Measurements from ENCODE around the gene VILL. TPM values are rescaled to one million over a fixed set of nuclear protein-coding genes. Genes with fewer than 3 reads are reported as not detected.

Gene VILL
- total and polyA plus RNA-seq, 10 of the 15 experiments (the other 5 are each of a cell fraction or from before 2014, with no cell fraction given) = 0.15 to 5.4 (median 2.1) TPM; not detected in 1

- ChIA-PET POLR2A (no interaction called here), CTCF (interaction anchor here (0.9 to 4.8 kb wide), 2 partner anchors 14 to 15 kb away, joined by 3 to 41 read pairs; no protein-coding TSS in a partner anchor), RAD21 (ENCODE audit: unreplicated experiment) (no interaction called here), SMC1A (ENCODE audit: uncharacterized antibody, unreplicated experiment) (interaction anchor here (0.6 kb wide), 1 partner anchor 14 kb away, joined by 4 read pairs; no protein-coding TSS in a partner anchor)
- in situ Hi-C loops (cut with MboI) = no loop called here
- H3K4me3 ChIP-seq = no peak overlapping the region
- BruUV-seq (replicated peaks) = no TSS peak
- H2AFZ ChIP-seq (ENCODE audit: control insufficient read depth, low read depth, low read length) = no peak overlapping the region
- H4K20me1 ChIP-seq (ENCODE audit: control insufficient read depth, insufficient read depth) = no peaks in the 10 kb centered on the region
- H3K27ac ChIP-seq (ENCODE audit: control insufficient read depth, insufficient read depth) = no peak overlapping the region
- H3K9ac ChIP-seq (ENCODE audit: control insufficient read depth, insufficient read depth, low read length) = no peak overlapping the region
- peaks cover 0 to 1% of the 10 kb centered on the region in 2 experiments; a peak in 1 of 4 replicates for H3K27me3 ChIP-seq (replicated peaks in 1 of 2; ENCODE audit: control insufficient read depth in 2 of 2, insufficient read depth in 2 of 2, low read length in 1 of 2)
- no peak for TF ChIP-seq BMI1 (IDR thresholded peaks at IDR 0.05; ENCODE audit: borderline replicate concordance)
- H3K4me2 ChIP-seq (ENCODE audit: control insufficient read depth, insufficient read depth) = no peak overlapping the region
- ATAC-seq (no peak), DNase-seq (ENCODE audit: low read depth, low spot score) (no peak), FAIRE-seq (peak; percentile 35)
- intact Hi-C loops (cut with micrococcal nuclease; ENCODE audit: unreplicated experiment) = no loop called here
- no peaks in the 10 kb centered on the region for H3K9me3 ChIP-seq (replicated peaks; ENCODE audit: control insufficient read depth, insufficient read depth, low read length)
- 94% methylated on average over 2 of the region's 2 CpGs for WGBS (ENCODE audit: insufficient coverage, insufficient replicate concordance, low lambda C conversion rate, missing lambda C conversion rate)
- peaks cover 3% of the 10 kb centered on the region for H3K4me1 ChIP-seq (ENCODE audit: control insufficient read depth, insufficient read depth, low read length)
- no peaks in the 10 kb centered on the region for H3K79me2 ChIP-seq (ENCODE audit: control insufficient read depth, insufficient read depth, low read length)
- no peaks in the 10 kb centered on the region for H3K36me3 ChIP-seq (ENCODE audit: control insufficient read depth in 2 of 2, insufficient read depth in 2 of 2, low read length in 1 of 2)
Observed at GRCh38 chr3:37953226-37953625, 37.4 kb upstream of the VILL start.

- Histone ChIP-seq H3K9ac (ENCODE audit: control insufficient read depth, insufficient read depth, low read length) (no peak overlapping the region), H3K4me1 (ENCODE audit: control insufficient read depth, insufficient read depth, low read length) (peaks cover 3% of the 10 kb centered on the region), H3K27me3 (replicated peaks in 1 of 2; ENCODE audit: control insufficient read depth in 2 of 2, insufficient read depth in 2 of 2, low read length in 1 of 2) (peaks cover 0 to 1% of the 10 kb centered on the region in 2 experiments; a peak in 2 of 4 replicates), H3K79me2 (ENCODE audit: control insufficient read depth, insufficient read depth, low read length) (no peaks in the 10 kb centered on the region), H3K27ac (ENCODE audit: control insufficient read depth, insufficient read depth) (no peak overlapping the region), H4K20me1 (ENCODE audit: control insufficient read depth, insufficient read depth) (no peaks in the 10 kb centered on the region), H3K36me3 (ENCODE audit: control insufficient read depth in 2 of 2, insufficient read depth in 2 of 2, low read length in 1 of 2) (no peaks in the 10 kb centered on the region), H3K4me2 (ENCODE audit: control insufficient read depth, insufficient read depth) (no peak overlapping the region), H3K4me3 (no peak overlapping the region), H2AFZ (ENCODE audit: control insufficient read depth, low read depth, low read length) (no peak overlapping the region), H3K9me3 (replicated peaks; ENCODE audit: control insufficient read depth, insufficient read depth, low read length) (no peaks in the 10 kb centered on the region)
- no peak for ATAC-seq
- no peak for TF ChIP-seq EGR1 (IDR thresholded peaks at IDR 0.05; ENCODE audit: borderline replicate concordance in 1 of 2, low read depth in 2 of 2, low read length in 2 of 2)
- TF ChIP-seq RELB (IDR thresholded peaks at IDR 0.05; ENCODE audit: low read depth) = no peak
- TF ChIP-seq IRF3 (IDR thresholded peaks at IDR 0.05) = no peak
- intact Hi-C loops (cut with micrococcal nuclease; ENCODE audit: unreplicated experiment) = no loop called here
- no peak for DNase-seq (ENCODE audit: low read depth, low spot score)
- SMC1A ChIA-PET (ENCODE audit: uncharacterized antibody, unreplicated experiment) = interaction anchor here (0.6 to 0.7 kb wide), 3 partner anchors 14 to 100 kb away, joined by 3 to 4 read pairs (median 3); no protein-coding TSS in a partner anchor
- no TSS peak for BruUV-seq (replicated peaks)
- 34% methylated on average over 5 of the region's 5 CpGs for WGBS (ENCODE audit: insufficient coverage, insufficient replicate concordance, low lambda C conversion rate, missing lambda C conversion rate)
- no peak for FAIRE-seq
- RAD21 ChIA-PET (ENCODE audit: unreplicated experiment) = no interaction called here
- in situ Hi-C loops (cut with MboI) = no loop called here
- CTCF ChIA-PET = interaction anchor here (0.9 to 4.8 kb wide), 2 partner anchors 13 to 15 kb away, joined by 3 to 41 read pairs; no protein-coding TSS in a partner anchor
- POLR2A ChIA-PET = no interaction called here
Observed at GRCh38 chr3:37953707-37954394, 36.7 kb upstream of the VILL start.
